H1 (cell line): ENCODE results near the gene AURKAIP1. TPM values are rescaled to one million over a fixed set of nuclear protein-coding genes. Genes with fewer than 3 reads are reported as not detected.

Experiments
- CTCF ChIA-PET: fragments of 300-600 bp; sonication (Branson Sonifier 250); formaldehyde crosslinking; loops from one replicate; lab custom pipeline; 2021; ENCODE audit not compliant: partially characterized antibody; lab: Charles Lee
- POLR2A ChIA-PET: fragments of 300-600 bp; sonication (Branson Sonifier 250); formaldehyde crosslinking; loops from one replicate; lab custom pipeline; 2021; ENCODE audit warnings: inconsistent platforms; ENCODE audit not compliant: partially characterized antibody; lab: Charles Lee
- DNase-seq, 2 experiments: peaks; one replicate each; pipeline versions ENCODE4 v3.0.0 to v3.0.0-alpha.2; 2010 to 2022; ENCODE audit warnings: low spot score in 2 of 2, low read depth in 1 of 2, mixed read lengths in 1 of 2
- FAIRE-seq: peaks from 2 replicates; lab custom pipeline; 2011; peaks lifted over from hg19 to GRCh38; lab: Jason Lieb, UNC
- H2AFZ ChIP-seq: 2 replicates; pipeline ENCODE4 v1.8.1; 2012; ENCODE audit warnings: low read length, inconsistent platforms
- H2AK5ac ChIP-seq: 2 replicates; pipeline ENCODE4 v1.6.1; 2013; ENCODE audit warnings: low read depth, low read length
- H2BK120ac ChIP-seq: replicated peaks from 2 replicates; pipeline ENCODE3; 2013; ENCODE audit warnings: low read depth, low read length, inconsistent platforms
- H2BK12ac ChIP-seq: 2 replicates; pipeline ENCODE4 v1.6.1; 2013; ENCODE audit warnings: low read depth, low read length
- H2BK15ac ChIP-seq: 2 replicates; pipeline ENCODE4 v1.6.1; 2013; ENCODE audit warnings: low read length
- H2BK20ac ChIP-seq: 2 replicates; pipeline ENCODE4 v1.6.1; 2013; ENCODE audit warnings: low read length
- H2BK5ac ChIP-seq: 2 replicates; pipeline ENCODE4 v1.6.1; 2013; ENCODE audit warnings: low read depth, low read length
- H3K14ac ChIP-seq: 2 replicates; pipeline ENCODE4 v1.6.1; 2013; ENCODE audit warnings: inconsistent platforms; ENCODE audit not compliant: insufficient read length
- H3K18ac ChIP-seq: 2 replicates; pipeline ENCODE4 v1.6.1; 2013; ENCODE audit warnings: low read length; ENCODE audit errors: extremely low read depth
- H3K23ac ChIP-seq: 2 replicates; pipeline ENCODE4 v1.6.1; 2013; ENCODE audit warnings: inconsistent platforms; ENCODE audit not compliant: insufficient read length
- H3K23me2 ChIP-seq: 2 replicates; pipeline ENCODE4 v1.6.1; 2013; ENCODE audit warnings: low read depth, low read length
- H3K27ac ChIP-seq: 2 replicates; pipeline ENCODE4 v1.6.1; 2011; ENCODE audit warnings: low read depth, low read length, inconsistent platforms
- H3K27me3 ChIP-seq, 4 experiments: replicated peaks in 1 of 4; 1 replicate in 1 of 4; 2 replicates in 3 of 4; pipeline versions ENCODE4 v1.6.1 to v1.8.1; 2011 to 2013; ENCODE audit warnings: low read length in 3 of 4, mild to moderate bottlenecking in 3 of 4, inconsistent platforms in 2 of 4, mixed read lengths in 2 of 4, moderate library complexity in 1 of 4; ENCODE audit not compliant: control insufficient read depth in 3 of 4, insufficient read depth in 3 of 4; ENCODE audit errors: extremely low read depth in 1 of 4
- H3K36me3 ChIP-seq, 4 experiments: 2 replicates each; pipeline versions ENCODE4 v1.6.1 to v1.8.1; 2011 to 2013; ENCODE audit warnings: mild to moderate bottlenecking in 4 of 4, low read length in 3 of 4, moderate library complexity in 2 of 4, control low read depth in 1 of 4, inconsistent platforms in 1 of 4; ENCODE audit not compliant: insufficient read depth in 4 of 4, control insufficient read depth in 2 of 4
- H3K4ac ChIP-seq: replicated peaks from 2 replicates; pipeline ENCODE3; 2013; ENCODE audit warnings: low read length, low read depth, mixed read lengths, inconsistent platforms; ENCODE audit not compliant: insufficient read length
- H3K4me1 ChIP-seq, 4 experiments: replicated peaks in 1 of 4; 1 replicate in 1 of 4; 2 replicates in 3 of 4; pipeline versions ENCODE4 v1.6.1 to v1.8.1; 2011 to 2013; ENCODE audit warnings: low read length in 3 of 4, inconsistent platforms in 2 of 4, mixed read lengths in 1 of 4; ENCODE audit not compliant: insufficient read depth in 4 of 4, control insufficient read depth in 3 of 4
- H3K4me2 ChIP-seq, 2 experiments: 2 replicates each; pipeline versions ENCODE4 v1.6.1 to v1.8.1; 2011 to 2013; ENCODE audit warnings: low read depth in 2 of 2, low read length in 2 of 2, control low read depth in 1 of 2, inconsistent platforms in 1 of 2, mild to moderate bottlenecking in 1 of 2; ENCODE audit not compliant: insufficient read depth in 1 of 2
- H3K4me3 ChIP-seq, 4 experiments: fragments of 200-600, 300-600 bp in 1 of 4; sonication (generic), shearing (Covaris generic), sonication (Bioruptor Twin) in 1 of 4; 2 replicates each; pipeline versions ENCODE4 v1.5.1 to v1.8.1; 2011 to 2016; ENCODE audit warnings: low read length in 4 of 4, low read depth in 3 of 4, control low read depth in 2 of 4, inconsistent platforms in 2 of 4, mild to moderate bottlenecking in 2 of 4, mixed read lengths in 1 of 4, moderate library complexity in 1 of 4; ENCODE audit not compliant: insufficient read depth in 2 of 4; ENCODE audit errors: extremely low read depth in 1 of 4
- H3K56ac ChIP-seq: replicated peaks from 2 replicates; pipeline ENCODE3; 2013; ENCODE audit warnings: low read depth, mild to moderate bottlenecking, mixed read lengths, low read length, inconsistent platforms; ENCODE audit not compliant: insufficient read length
- H3K79me1 ChIP-seq: 2 replicates; pipeline ENCODE4 v1.6.1; 2013; ENCODE audit warnings: low read depth, low read length, control low read depth
- H3K79me2 ChIP-seq, 2 experiments: 2 replicates each; pipeline versions ENCODE4 v1.6.1 to v1.8.1; 2012 to 2013; ENCODE audit warnings: low read length in 2 of 2, mild to moderate bottlenecking in 2 of 2, inconsistent platforms in 1 of 2; ENCODE audit not compliant: insufficient read depth in 2 of 2, control insufficient read depth in 1 of 2
- H3K9ac ChIP-seq, 4 experiments: replicated peaks in 1 of 4; 1 replicate in 1 of 4; 2 replicates in 3 of 4; pipeline versions ENCODE4 v1.6.1 to v1.8.1; 2011 to 2013; ENCODE audit warnings: low read depth in 3 of 4, low read length in 3 of 4, control low read depth in 2 of 4, mild to moderate bottlenecking in 2 of 4, moderate library complexity in 2 of 4, inconsistent platforms in 1 of 4; ENCODE audit errors: extremely low read depth in 1 of 4
- H3K9me3 ChIP-seq, 2 experiments: 2 replicates each; pipeline versions ENCODE4 v1.6.1 to v1.8.1; 2012 to 2013; ENCODE audit warnings: mild to moderate bottlenecking in 2 of 2, moderate library complexity in 2 of 2, control low read depth in 1 of 2, inconsistent platforms in 1 of 2, low read depth in 1 of 2, low read length in 1 of 2, mixed read lengths in 1 of 2; ENCODE audit not compliant: insufficient read depth in 2 of 2
- H4K20me1 ChIP-seq, 2 experiments: replicated peaks in 1 of 2; 2 replicates each; pipeline versions ENCODE3 to v1.8.1; 2011 to 2013; ENCODE audit warnings: inconsistent platforms in 2 of 2, low read length in 2 of 2, mild to moderate bottlenecking in 1 of 2; ENCODE audit not compliant: insufficient read depth in 2 of 2, control insufficient read depth in 1 of 2
- H4K5ac ChIP-seq: 2 replicates; pipeline ENCODE4 v1.6.1; 2013; ENCODE audit warnings: low read length, low read depth, mixed read lengths, inconsistent platforms; ENCODE audit not compliant: insufficient read length
- H4K8ac ChIP-seq: 2 replicates; pipeline ENCODE4 v1.8.0; 2013; ENCODE audit warnings: mild to moderate bottlenecking, moderate library complexity, low read length, inconsistent platforms; ENCODE audit not compliant: insufficient read depth; ENCODE audit errors: extremely low read depth
- H4K91ac ChIP-seq: replicated peaks from 2 replicates; pipeline ENCODE3; 2013; ENCODE audit warnings: low read length, mixed read lengths, inconsistent platforms; ENCODE audit not compliant: insufficient read length
- ATF2 ChIP-seq: IDR thresholded peaks from 2 replicates; pipeline ENCODE4 v1.6.1; 2012; ENCODE audit warnings: low read length, inconsistent platforms
- BRCA1 ChIP-seq: IDR thresholded peaks from 2 replicates; pipeline ENCODE4 v1.6.1; 2012; ENCODE audit warnings: low read depth, low read length, improper control_type of control experiment
- EGR1 ChIP-seq: IDR thresholded peaks from 2 replicates; pipeline ENCODE4 v1.6.1; 2011; ENCODE audit warnings: low read depth, low read length, borderline replicate concordance
- TAF1 ChIP-seq: IDR thresholded peaks from 2 replicates; pipeline ENCODE4 v1.6.1; 2011; ENCODE audit warnings: mild to moderate bottlenecking, low read depth, low read length
- TCF12 ChIP-seq: IDR thresholded peaks from 2 replicates; pipeline ENCODE4 v1.6.1; 2011; ENCODE audit warnings: low read depth, mild to moderate bottlenecking, low read length
- WGBS, 2 experiments: shearing (Covaris generic) in 1 of 2; methylation state at CpG; one replicate each; pipeline versions ENCODE4 v1.1.6 to v1.1.7; 2013 to 2015; ENCODE audit warnings: low lambda C conversion rate in 2 of 2, mixed read lengths in 2 of 2, inconsistent platforms in 1 of 2, low coverage in 1 of 2, missing lambda C conversion rate in 1 of 2; ENCODE audit not compliant: insufficient replicate concordance in 2 of 2, insufficient coverage in 1 of 2, insufficient read length in 1 of 2; ENCODE audit errors: extremely low coverage in 1 of 2, missing lambda C conversion rate in 1 of 2; 5-methylcytosine and 5-hydroxymethylcytosine counted together
- polyA plus RNA-seq, 7 experiments: library from polyadenylated mRNA; depleted of rRNA in 3 of 7; stranded (reverse) in 5 of 7; unstranded in 2 of 7; fragments of >200 nt in 5 of 7; fragments of 200-250 nt in 2 of 7; gene quantifications; 1 replicate in 5 of 7; 2 replicates in 1 of 7; 4 replicates in 1 of 7; pipeline versions ENCODE4 v1.2.1 to v1.2.3, GENCODE V29; 2011 to 2013; ENCODE audit warnings: missing spikeins in 2 of 7, mixed read lengths in 2 of 7
- total RNA-seq: library from RNA; stranded (reverse); fragmentation: NEBNext Ultra II Directional; extraction: Animal tissue kit (Norgen Biotek cat#: 25700); gene quantifications from 2 replicates; pipeline ENCODE4 v1.2.1, GENCODE V29; 2021

Gene AURKAIP1
- total and polyA plus RNA-seq, 2 of the 8 experiments (the other 6 are each of a cell fraction or from before 2014, with no cell fraction given), result 87.8 to 194 TPM

- TF ChIP-seq TAF1, result no peak
- no peak for TF ChIP-seq ATF2
- no peak for TF ChIP-seq BRCA1
- no peak for TF ChIP-seq EGR1
- no peak for TF ChIP-seq TCF12
- TF ChIP-seq, all 59 proteins: peak for 0
- peaks cover 9% of the 10 kb centered on the region for H3K23me2 ChIP-seq
- POLR2A ChIA-PET, result interaction anchor here (0.6 to 1.4 kb wide), 4 partner anchors 8 to 32 kb away, joined by 3 to 4 read pairs (median 4); no protein-coding TSS in a partner anchor
These were observed 46.8 kb downstream of the AURKAIP1 start for GRCh38 chr1:1328254-1328653.

More at GRCh38 chr1:1328254-1328653, 46.8 kb downstream of the AURKAIP1 start:
- Histone ChIP-seq H3K4me2 (no peak overlapping the region), H3K23ac (no peak overlapping the region), H3K4me1 (peaks cover 0 to 8% (median 3%) of the 10 kb centered on the region in 4 experiments; a peak in 5 of 7 replicates), H3K18ac (no peak overlapping the region), H3K4ac (no peak overlapping the region), H3K79me1 (peaks cover 13% of the 10 kb centered on the region), H4K20me1 (peaks cover 3 to 26% of the 10 kb centered on the region in 2 experiments), H3K79me2 (peaks cover 3 to 16% of the 10 kb centered on the region in 2 experiments; a peak in 3 of 4 replicates), H4K8ac (no peak overlapping the region), H3K9ac (no peak overlapping the region), H2AK5ac (no peak overlapping the region), H3K14ac (no peak overlapping the region), H2BK120ac (no peak overlapping the region), H3K27me3 (no peaks in the 10 kb centered on the region; a peak in 1 of 7 replicates), H4K91ac (no peak overlapping the region), H3K4me3 (no peak overlapping the region), H2AFZ (no peak overlapping the region), H3K36me3 (peaks cover 0 to 3% (median 0%) of the 10 kb centered on the region in 4 experiments; a peak in 1 of 8 replicates), H3K9me3 (peaks cover 0 to 6% of the 10 kb centered on the region in 2 experiments; a peak in 2 of 4 replicates), H3K56ac (no peak overlapping the region), H2BK15ac (no peak overlapping the region), H2BK20ac (no peak overlapping the region), H3K27ac (no peak overlapping the region), H4K5ac (no peak overlapping the region), H2BK12ac (no peak overlapping the region), H2BK5ac (no peak overlapping the region)
- CTCF ChIA-PET, result interaction anchor here (0.5 kb wide), 1 partner anchor 340 kb away, joined by 3 read pairs; no protein-coding TSS in a partner anchor
- DNase-seq, result no peak
- no peak for FAIRE-seq
- WGBS, 2 experiments, result 100% methylated on average over 6 of the region's 15 CpGs; no CpG with 5 or more reads in 1 of the 2 experiments
